Measurements from ENCODE around the gene ADAP2. TPM values are rescaled to one million over a fixed set of nuclear protein-coding genes. Genes with fewer than 3 reads are reported as not detected.

ADAP2 gene, protein sequence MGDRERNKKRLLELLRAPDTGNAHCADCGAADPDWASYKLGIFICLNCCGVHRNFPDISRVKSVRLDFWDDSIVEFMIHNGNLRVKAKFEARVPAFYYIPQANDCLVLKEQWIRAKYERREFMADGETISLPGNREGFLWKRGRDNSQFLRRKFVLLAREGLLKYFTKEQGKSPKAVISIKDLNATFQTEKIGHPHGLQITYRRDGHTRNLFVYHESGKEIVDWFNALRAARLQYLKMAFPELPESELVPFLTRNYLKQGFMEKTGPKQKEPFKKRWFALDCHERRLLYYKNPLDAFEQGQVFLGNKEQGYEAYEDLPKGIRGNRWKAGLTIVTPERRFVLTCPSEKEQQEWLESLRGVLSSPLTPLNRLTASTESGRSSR
- total RNA-seq (2014; rRNA removed; shearing (Covaris generic)) (1.4 TPM in 1 of 2 replicates, not detected in the other), total RNA-seq (2022) (2.6 and 2.8 TPM in 2 replicates), Bru-seq, nascent RNA (percentile 19 among the genes with signal in this experiment), BruChase-seq, experiment 1, labeled RNA remaining after a 6-hour chase (percentile 19 among the genes with signal in this experiment), BruChase-seq, experiment 2, labeled RNA remaining after a 2-hour chase (percentile 18 among the genes with signal in this experiment)
- long read RNA-seq, partial matches to known transcripts = 0 of 1 reads
- long read RNA-seq, other reads (novel, unspliced or antisense) = 1 of 1 reads

DNA sequence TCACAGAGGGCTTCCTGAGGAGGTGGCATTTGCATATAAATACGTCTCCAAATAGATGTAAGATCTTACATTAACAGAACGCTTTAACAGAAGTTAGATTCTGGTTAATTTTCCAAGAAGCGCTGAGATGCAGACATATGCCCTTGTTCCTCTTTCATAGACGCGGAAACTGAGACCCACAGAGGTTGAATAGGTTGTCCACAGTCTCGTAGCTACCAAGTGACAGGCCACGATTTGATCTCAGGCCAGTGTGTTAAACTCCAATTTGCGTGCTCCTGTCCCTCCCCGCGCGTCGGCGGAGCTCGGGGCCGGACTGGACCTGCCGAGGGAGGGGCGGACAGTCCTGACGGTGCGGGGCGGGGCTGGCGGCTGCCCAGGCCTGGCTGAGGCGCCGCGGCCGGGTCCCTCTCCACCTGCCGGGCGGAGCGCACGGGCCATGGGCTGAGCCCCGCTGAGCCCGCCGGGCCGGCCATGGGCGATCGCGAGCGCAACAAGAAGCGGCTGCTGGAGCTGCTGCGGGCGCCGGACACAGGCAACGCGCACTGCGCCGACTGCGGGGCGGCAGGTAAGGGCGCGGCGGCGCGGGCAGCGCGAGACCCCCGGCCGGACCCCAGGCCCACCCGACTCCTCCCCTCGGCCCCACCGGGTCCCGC is at the start of gene ADAP2:
Gene ADAP2, plus strand, starts transcription at position 402 of the 653 bp plus-strand sequence. Its CDS starts 70 bp downstream, at position 472.
- Histone ChIP-seq H3K9me3 (ENCODE audit: low read length) (no peaks in the 10 kb centered on the region), H3K79me2 (ENCODE audit: insufficient read depth, low read depth, low read length) (no peaks in the 10 kb centered on the region), H3K4me1 (ENCODE audit: insufficient read depth, low read length, poor library complexity, severe bottlenecking) (peaks cover 7% of the 10 kb centered on the region), H3K9me2 (ENCODE audit: insufficient read depth, low read length) (no peaks in the 10 kb centered on the region), H3K4me3 (ENCODE audit: low read depth, low read length, poor library complexity, severe bottlenecking) (peak within 1 kb of the TSS; percentile 41), H4K20me1 (ENCODE audit: insufficient read depth, low read length) (no peaks in the 10 kb centered on the region), H2AFZ (ENCODE audit: low read length) (no peak within 1 kb of the TSS), H3K36me3 (ENCODE audit: insufficient read depth, low read length) (no peaks in the 10 kb centered on the region), H3K4me2 (ENCODE audit: low read length) (peak within 1 kb of the TSS; percentile 79), H3K27ac (ENCODE audit: low read depth, low read length, poor library complexity, severe bottlenecking) (no peak within 1 kb of the TSS)
- intact Hi-C loops (cut with micrococcal nuclease; ENCODE audit: unreplicated experiment) = no loop called here
- BruUV-seq (replicated peaks) = no TSS peak
- POLR2A ChIA-PET = no interaction called here
- DNase-seq (ENCODE audit: low spot score) = peak; percentile 27
- CTCF ChIA-PET (ENCODE audit: unreplicated experiment) = no interaction called here
- TF ChIP-seq, protein P1, sequence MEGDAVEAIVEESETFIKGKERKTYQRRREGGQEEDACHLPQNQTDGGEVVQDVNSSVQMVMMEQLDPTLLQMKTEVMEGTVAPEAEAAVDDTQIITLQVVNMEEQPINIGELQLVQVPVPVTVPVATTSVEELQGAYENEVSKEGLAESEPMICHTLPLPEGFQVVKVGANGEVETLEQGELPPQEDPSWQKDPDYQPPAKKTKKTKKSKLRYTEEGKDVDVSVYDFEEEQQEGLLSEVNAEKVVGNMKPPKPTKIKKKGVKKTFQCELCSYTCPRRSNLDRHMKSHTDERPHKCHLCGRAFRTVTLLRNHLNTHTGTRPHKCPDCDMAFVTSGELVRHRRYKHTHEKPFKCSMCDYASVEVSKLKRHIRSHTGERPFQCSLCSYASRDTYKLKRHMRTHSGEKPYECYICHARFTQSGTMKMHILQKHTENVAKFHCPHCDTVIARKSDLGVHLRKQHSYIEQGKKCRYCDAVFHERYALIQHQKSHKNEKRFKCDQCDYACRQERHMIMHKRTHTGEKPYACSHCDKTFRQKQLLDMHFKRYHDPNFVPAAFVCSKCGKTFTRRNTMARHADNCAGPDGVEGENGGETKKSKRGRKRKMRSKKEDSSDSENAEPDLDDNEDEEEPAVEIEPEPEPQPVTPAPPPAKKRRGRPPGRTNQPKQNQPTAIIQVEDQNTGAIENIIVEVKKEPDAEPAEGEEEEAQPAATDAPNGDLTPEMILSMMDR (conservative IDR thresholded peaks at IDR 0.05; ENCODE audit: low read length) = no peak
- TF ChIP-seq EZH2phosphoT487 (IDR thresholded peaks at IDR 0.05; ENCODE audit: borderline replicate concordance, low read depth, low read length) = no peak

DNA sequence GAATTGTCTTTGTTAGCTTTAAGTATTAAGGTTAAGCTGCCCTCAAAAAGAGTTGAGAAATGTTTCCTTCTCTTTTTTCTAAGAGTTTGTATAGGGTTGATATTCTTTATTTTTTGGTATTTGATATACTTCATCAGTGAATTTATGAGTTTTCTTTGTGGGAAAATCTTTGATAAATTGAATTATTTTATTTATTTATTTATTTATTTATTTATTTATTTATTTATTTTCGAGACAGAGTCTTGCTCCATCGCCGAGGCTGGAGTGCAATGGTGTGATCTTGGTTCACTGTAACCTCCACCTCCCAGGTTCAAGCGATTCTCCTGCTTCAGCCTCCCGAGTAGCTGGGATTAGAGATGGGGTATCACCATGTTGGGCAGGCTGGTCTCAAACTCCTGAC is 35.6 kb upstream of the ADAP2 start:
- TF ChIP-seq EZH2phosphoT487 (IDR thresholded peaks at IDR 0.05; ENCODE audit: borderline replicate concordance, low read depth, low read length) = no peak
- POLR2A ChIA-PET = interaction anchor here (1.2 to 1.3 kb wide), 2 partner anchors 8 to 14 kb away, joined by 4 to 7 read pairs; no protein-coding TSS in a partner anchor
- H3K9me3 ChIP-seq (ENCODE audit: low read length) = no peaks in the 10 kb centered on the region
- no peak for DNase-seq (ENCODE audit: low spot score)
- no peaks in the 10 kb centered on the region for H3K9me2 ChIP-seq (ENCODE audit: insufficient read depth, low read length)
- no peaks in the 10 kb centered on the region for H3K79me2 ChIP-seq (ENCODE audit: insufficient read depth, low read depth, low read length)
- intact Hi-C loops (cut with micrococcal nuclease; ENCODE audit: unreplicated experiment) = no loop called here
- no peak overlapping the region for H2AFZ ChIP-seq (ENCODE audit: low read length)
- no TSS peak for BruUV-seq (replicated peaks)
- H3K36me3 ChIP-seq (ENCODE audit: insufficient read depth, low read length) = peaks cover 87% of the 10 kb centered on the region
- no peak overlapping the region for H3K4me2 ChIP-seq (ENCODE audit: low read length)
- H3K27ac ChIP-seq (ENCODE audit: low read depth, low read length, poor library complexity, severe bottlenecking) = no peak overlapping the region
- CTCF ChIA-PET (ENCODE audit: unreplicated experiment) = no interaction called here
- no peaks in the 10 kb centered on the region for H4K20me1 ChIP-seq (ENCODE audit: insufficient read depth, low read length)
- no peaks in the 10 kb centered on the region for H3K4me1 ChIP-seq (ENCODE audit: insufficient read depth, low read length, poor library complexity, severe bottlenecking)
- no peak overlapping the region for H3K4me3 ChIP-seq (ENCODE audit: low read depth, low read length, poor library complexity, severe bottlenecking)

DNA sequence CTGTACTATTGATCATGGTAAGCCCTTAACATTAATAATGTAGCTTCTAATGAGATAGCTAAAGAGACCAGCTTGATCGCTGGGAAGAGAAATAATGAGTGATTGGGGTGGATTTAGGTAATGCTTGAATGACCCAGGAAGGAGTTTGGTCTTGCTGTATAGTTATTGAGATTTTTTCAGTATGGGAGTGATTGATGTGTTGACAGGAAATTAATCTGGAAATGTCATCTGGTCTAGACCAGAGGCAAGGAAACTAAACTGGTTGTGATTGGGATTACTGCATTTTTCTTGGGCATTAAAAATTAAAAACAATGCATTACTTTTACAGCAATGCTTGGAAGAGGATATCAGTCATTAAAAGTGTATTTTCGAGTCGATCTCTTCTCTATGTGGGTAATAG is 27.5 kb upstream of the ADAP2 start:
- Histone ChIP-seq H2AFZ (ENCODE audit: low read length) (no peak overlapping the region), H3K4me3 (ENCODE audit: low read depth, low read length, poor library complexity, severe bottlenecking) (no peak overlapping the region), H4K20me1 (ENCODE audit: insufficient read depth, low read length) (no peaks in the 10 kb centered on the region), H3K4me1 (ENCODE audit: insufficient read depth, low read length, poor library complexity, severe bottlenecking) (no peaks in the 10 kb centered on the region), H3K79me2 (ENCODE audit: insufficient read depth, low read depth, low read length) (no peaks in the 10 kb centered on the region), H3K36me3 (ENCODE audit: insufficient read depth, low read length) (peaks cover 92% of the 10 kb centered on the region), H3K4me2 (ENCODE audit: low read length) (no peak overlapping the region), H3K9me3 (ENCODE audit: low read length) (no peaks in the 10 kb centered on the region), H3K9me2 (ENCODE audit: insufficient read depth, low read length) (no peaks in the 10 kb centered on the region), H3K27ac (ENCODE audit: low read depth, low read length, poor library complexity, severe bottlenecking) (no peak overlapping the region)
- no peak for DNase-seq (ENCODE audit: low spot score)
- ChIA-PET POLR2A (interaction anchor here (0.5 to 1.8 kb wide), 3 partner anchors 9 to 552 kb away, joined by 3 to 7 read pairs (median 5); no protein-coding TSS in a partner anchor), CTCF (ENCODE audit: unreplicated experiment) (no interaction called here)
- intact Hi-C loops (cut with micrococcal nuclease; ENCODE audit: unreplicated experiment) = loop anchor here (5.0 kb wide), 1 partner anchor 37 kb away; no protein-coding TSS in a partner anchor
- TF ChIP-seq, protein P1 (conservative IDR thresholded peaks at IDR 0.05; ENCODE audit: low read length) = no peak
- TF ChIP-seq EZH2phosphoT487 (IDR thresholded peaks at IDR 0.05; ENCODE audit: borderline replicate concordance, low read depth, low read length) = no peak
- no TSS peak for BruUV-seq (replicated peaks)
